LNCaP clone FGC (cell line): ENCODE measurements around the gene TBX4.
"Not testable (repeated sequence)": the region's sequence is repeated elsewhere in the genome, so short reads cannot be mapped to it uniquely, and the experiment has no call there.

Source experiments
- DNase-seq: peaks from one replicate; pipeline ENCODE4 v3.0.0-alpha.2; 2011; ENCODE audit warnings: low read depth
- H3K4me3 ChIP-seq: 2 replicates; pipeline ENCODE4 v1.5.1; 2011; ENCODE audit warnings: mild to moderate bottlenecking, low read depth, low read length, control low read depth
- TF ChIP-seq, protein P1 (sequence below): IDR thresholded peaks from 2 replicates; pipeline ENCODE4 v1.5.1; 2012; ENCODE audit warnings: mild to moderate bottlenecking; ENCODE audit not compliant: control insufficient read depth, insufficient read depth; ENCODE audit errors: extremely low read depth

TBX4 gene

DNA sequence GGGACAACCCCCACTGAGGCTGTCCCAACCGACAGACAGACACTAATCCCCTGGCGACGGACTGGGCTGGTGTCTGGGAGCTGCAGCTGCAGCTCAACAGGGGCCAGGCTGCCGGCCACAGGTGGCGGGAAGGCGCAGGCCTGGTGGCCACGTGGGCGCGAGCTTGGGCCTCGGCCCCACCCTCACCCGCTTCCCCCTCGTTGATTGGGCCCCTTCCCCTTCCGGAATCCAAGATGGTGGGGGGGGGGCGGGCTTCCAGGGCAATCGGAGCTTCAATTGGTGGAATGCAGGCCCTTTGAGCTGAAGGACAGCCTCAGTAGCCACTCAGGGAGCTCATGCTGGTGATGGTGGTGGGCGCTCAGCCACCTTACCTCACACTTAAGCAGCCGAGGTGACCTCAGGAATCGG is 8.7 kb upstream of the TBX4 start:
- H3K4me3 ChIP-seq, result no peak overlapping the region
- TF ChIP-seq, protein P1, sequence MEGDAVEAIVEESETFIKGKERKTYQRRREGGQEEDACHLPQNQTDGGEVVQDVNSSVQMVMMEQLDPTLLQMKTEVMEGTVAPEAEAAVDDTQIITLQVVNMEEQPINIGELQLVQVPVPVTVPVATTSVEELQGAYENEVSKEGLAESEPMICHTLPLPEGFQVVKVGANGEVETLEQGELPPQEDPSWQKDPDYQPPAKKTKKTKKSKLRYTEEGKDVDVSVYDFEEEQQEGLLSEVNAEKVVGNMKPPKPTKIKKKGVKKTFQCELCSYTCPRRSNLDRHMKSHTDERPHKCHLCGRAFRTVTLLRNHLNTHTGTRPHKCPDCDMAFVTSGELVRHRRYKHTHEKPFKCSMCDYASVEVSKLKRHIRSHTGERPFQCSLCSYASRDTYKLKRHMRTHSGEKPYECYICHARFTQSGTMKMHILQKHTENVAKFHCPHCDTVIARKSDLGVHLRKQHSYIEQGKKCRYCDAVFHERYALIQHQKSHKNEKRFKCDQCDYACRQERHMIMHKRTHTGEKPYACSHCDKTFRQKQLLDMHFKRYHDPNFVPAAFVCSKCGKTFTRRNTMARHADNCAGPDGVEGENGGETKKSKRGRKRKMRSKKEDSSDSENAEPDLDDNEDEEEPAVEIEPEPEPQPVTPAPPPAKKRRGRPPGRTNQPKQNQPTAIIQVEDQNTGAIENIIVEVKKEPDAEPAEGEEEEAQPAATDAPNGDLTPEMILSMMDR, result no peak
- DNase-seq, result no peak

DNA sequence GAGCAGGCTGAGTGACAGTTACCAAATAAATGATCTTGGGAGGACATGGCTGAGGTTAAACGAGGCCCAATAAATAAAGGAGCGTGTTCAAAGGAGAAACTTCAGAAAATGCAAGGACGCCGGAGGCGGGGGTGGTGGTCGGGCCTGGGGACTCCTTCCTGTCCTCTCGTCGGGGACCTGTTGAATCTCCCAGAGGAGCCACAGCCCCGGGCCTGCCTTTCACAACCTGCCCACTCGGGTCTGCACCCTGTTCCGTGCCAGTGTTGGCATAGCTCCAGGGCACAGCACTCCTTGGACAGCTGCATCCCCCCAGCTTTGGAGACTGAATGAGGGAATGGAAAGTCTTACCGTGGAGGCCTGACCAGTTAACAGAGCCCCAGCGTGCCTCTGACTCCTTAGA is 8.1 kb upstream of the TBX4 start:
- no peak overlapping the region for H3K4me3 ChIP-seq
- DNase-seq, result no peak
- TF ChIP-seq, protein P1, result no peak

DNA sequence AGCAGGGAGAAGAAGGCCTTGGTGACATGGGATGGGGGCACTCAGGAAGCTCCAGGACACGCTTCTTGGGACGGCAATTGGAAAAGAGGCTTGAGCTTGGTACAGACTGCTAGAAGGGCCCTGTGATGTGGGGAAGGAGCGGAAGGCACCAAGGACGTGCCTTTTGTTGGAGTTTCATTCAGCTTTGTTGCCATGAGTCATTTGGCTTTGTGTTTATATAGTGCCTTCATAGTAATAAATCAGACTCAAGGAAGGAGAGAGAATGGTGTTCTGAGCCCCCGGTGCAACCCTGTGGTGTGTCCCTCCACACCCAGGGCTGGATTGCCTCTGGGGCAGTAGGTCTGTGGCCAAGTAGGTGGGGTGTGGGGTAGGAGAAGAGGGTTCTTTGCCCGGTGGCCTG is 7.4 kb upstream of the TBX4 start:
- TF ChIP-seq, protein P1, result no peak
- no peak for DNase-seq
- H3K4me3 ChIP-seq, result no peak overlapping the region

DNA sequence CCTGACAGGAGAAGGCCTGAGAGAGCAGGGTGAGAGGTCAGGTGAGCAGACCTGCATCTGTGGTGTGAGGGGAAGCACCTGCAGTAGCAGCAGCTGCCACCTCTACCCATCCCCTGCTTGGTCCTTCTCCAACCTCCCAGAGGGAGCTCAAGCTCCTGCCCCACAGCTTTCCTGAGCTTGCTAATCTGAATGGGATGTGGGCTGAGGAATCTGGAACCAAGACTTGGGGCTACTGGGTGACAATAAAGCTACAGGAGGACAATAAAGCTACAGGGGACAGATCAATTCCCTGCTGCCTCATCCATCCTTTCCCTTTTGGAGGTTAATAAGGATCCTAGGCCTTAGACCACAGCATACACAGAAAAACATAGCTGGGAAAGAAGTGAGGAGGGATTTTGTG is 4.9 kb upstream of the TBX4 start:
- TF ChIP-seq, protein P1, result no peak
- H3K4me3 ChIP-seq, result no peak overlapping the region
- no peak for DNase-seq

DNA sequence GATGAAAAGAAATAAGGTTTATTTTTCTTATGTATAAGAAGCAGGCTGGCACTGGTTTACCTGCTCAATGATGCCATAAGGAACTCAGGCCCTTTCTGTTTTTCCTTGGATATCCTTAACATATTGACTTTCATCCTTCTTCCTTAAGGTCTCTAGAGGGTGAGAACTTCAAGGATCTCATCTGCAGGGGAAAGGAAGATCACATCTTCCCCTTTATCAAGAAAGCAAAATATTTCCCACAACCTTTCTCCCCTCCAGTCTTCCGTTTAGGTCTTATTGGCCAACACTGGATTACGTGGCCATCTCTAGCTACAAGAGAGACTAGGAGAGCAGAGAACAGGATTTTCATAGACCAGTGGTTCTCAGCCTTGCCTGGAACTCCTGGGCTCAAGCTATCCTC is 4.2 kb upstream of the TBX4 start:
- DNase-seq, result no peak
- H3K4me3 ChIP-seq, result no peak overlapping the region
- TF ChIP-seq, protein P1, result no peak

DNA sequence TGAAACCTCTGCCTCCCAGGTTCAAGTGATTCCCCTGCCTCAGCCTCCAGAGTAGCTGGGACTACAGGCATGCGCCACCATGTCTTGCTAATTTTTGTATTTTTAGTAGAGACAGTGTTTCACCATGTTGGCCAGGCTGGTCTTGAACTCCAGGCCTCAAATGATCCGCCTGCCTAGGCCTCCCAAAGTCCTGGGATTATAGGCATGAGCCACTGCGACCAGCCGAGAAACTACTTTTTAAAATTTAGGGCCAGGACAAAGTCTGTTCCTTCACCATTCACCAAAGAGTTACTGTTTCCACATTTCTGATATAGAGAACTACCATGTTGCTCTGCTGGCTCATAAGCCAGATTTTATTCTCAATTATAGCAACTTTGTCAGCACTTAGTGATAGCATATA is 3.1 kb upstream of the TBX4 start:
- DNase-seq, H3K4me3 ChIP-seq: not testable (repeated sequence)

DNA sequence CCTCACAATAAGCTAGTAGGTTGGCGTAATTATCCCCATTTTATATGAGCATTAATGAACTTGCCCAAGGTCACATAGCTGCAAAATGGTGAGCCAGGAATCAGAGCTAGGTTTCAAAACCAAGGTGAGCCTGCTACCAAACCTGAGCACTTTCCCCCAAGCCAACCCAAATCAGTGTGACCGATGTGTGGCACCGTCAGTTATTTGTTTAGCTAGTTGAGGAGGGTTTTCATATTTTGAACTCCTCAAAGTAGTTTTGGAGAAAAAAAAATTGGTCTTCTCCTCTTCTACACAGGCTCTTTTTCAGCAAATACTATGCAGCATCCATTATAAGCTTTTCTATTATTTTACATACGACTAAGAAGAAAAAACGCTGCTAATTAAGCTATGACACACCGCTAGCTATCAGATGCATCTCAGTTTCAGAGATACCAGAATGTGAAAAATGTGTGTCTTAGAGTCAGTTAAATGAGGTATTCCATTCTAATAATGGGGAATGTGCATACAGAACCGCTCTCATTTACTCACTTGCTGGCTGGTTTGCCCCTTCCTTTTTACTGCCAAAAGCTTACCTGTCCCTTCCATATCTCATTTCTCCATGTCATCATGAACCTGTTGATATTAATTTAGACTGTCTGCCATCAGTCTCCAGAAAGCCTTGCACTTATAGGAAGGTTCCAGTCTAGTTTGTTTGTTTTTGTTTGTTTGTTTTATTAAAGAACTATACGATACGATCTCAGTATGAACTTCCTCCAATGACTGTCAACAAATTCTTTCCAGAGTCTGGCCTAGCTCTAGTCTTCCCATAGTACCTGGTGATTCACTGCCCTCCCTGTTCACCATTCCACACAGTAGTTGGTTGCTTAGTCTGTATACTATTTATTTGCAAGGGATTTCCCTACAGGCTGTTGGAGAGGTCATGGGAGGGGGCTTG is 2.2 kb upstream of the TBX4 start:
- peak; percentile 91 for DNase-seq
- H3K4me3 ChIP-seq, result no peak overlapping the region
- TF ChIP-seq, protein P1, result no peak
